ENCODE data around the gene ARL6IP5. TPM values are rescaled to one million over a fixed set of nuclear protein-coding genes. Genes with fewer than 3 reads are reported as not detected.

ARL6IP5 gene
- total and polyA plus RNA-seq, 7 donors = 36.6 to 181 (median 110) TPM

DNA sequence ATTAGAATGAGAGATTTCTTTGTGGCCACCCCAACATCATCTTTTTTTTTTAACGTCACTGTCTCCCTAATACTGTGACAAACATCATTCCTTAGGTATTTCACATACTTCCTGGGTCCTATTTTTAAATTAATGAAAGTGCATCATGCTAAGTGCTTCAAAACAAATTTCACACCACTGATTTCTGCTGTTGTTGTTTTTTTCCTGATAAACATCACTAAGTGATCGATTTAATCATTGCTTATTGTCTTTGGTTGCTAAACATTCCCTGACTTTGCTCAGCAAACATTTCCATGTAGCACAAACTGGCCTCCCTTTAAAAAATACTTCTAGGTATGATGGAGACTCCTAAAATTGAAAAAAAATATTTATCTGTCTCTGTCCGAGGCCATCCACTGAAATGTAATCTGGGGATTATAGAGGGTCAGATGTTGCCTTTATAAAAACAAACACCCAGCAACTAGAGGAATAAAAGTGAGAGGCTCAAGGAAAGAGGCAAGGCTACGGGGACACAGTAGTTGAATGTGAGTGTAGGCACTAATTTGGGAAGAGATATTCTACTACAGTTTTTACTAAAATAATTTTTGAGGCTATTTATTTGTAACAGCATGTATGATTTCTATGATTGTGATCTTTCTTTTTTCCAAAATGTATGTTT is 58.2 kb downstream of the ARL6IP5 start:
- H3K4me3 ChIP-seq = no peak overlapping the region
- 76 to 78% methylated on average over 4 of the region's 4 CpGs for WGBS, 2 donors
- TF ChIP-seq, protein P1, sequence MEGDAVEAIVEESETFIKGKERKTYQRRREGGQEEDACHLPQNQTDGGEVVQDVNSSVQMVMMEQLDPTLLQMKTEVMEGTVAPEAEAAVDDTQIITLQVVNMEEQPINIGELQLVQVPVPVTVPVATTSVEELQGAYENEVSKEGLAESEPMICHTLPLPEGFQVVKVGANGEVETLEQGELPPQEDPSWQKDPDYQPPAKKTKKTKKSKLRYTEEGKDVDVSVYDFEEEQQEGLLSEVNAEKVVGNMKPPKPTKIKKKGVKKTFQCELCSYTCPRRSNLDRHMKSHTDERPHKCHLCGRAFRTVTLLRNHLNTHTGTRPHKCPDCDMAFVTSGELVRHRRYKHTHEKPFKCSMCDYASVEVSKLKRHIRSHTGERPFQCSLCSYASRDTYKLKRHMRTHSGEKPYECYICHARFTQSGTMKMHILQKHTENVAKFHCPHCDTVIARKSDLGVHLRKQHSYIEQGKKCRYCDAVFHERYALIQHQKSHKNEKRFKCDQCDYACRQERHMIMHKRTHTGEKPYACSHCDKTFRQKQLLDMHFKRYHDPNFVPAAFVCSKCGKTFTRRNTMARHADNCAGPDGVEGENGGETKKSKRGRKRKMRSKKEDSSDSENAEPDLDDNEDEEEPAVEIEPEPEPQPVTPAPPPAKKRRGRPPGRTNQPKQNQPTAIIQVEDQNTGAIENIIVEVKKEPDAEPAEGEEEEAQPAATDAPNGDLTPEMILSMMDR (IDR thresholded peaks at IDR 0.05) = no peak
- TF ChIP-seq POLR2AphosphoS5 (IDR thresholded peaks at IDR 0.05) (no peak), EP300 (IDR thresholded peaks at IDR 0.05) (no peak), POLR2A (IDR thresholded peaks at IDR 0.05) (no peak)

DNA sequence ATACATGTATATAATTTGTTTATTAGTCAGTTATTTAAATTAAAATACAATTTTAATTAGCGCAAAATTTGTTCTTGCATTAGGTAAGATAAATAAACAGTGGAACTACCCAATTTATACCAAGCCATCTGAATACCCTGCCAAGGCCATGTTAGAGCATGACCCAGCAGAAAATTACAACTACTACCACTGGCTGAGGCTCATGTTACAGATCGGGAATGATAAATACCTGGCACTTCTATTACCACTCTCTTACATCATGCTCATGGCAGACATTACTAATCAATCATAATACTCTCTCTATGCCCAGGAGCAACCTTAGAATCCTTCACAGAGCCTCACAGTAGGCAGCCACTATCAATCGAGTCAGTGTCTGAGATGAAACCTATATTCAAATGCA is 58.9 kb downstream of the ARL6IP5 start:
- H3K36me3 ChIP-seq = no peaks in the 10 kb centered on the region
- DNase-seq = no peak
- H3K4me3 ChIP-seq = no peak overlapping the region
- TF ChIP-seq POLR2A (IDR thresholded peaks at IDR 0.05) = no peak
- no peak for TF ChIP-seq POLR2AphosphoS5 (IDR thresholded peaks at IDR 0.05)
- TF ChIP-seq, protein P1 (IDR thresholded peaks at IDR 0.05) = no peak
- TF ChIP-seq EP300 (IDR thresholded peaks at IDR 0.05) = no peak
- no peaks in the 10 kb centered on the region for H3K27me3 ChIP-seq
- no peaks in the 10 kb centered on the region for H3K9me3 ChIP-seq
- intact Hi-C loops (cut with DNase I) = no loop called here
- no peak overlapping the region for H3K27ac ChIP-seq
- H3K4me1 ChIP-seq = no peaks in the 10 kb centered on the region
- WGBS, 2 donors = 85 to 96% methylated on average over 3 of the region's 3 CpGs

More for the DNA sequence above, 58.2 kb downstream of the ARL6IP5 start:
- intact Hi-C loops (cut with DNase I) = no loop called here
- no peak for DNase-seq
- no peaks in the 10 kb centered on the region for H3K27me3 ChIP-seq
- no peaks in the 10 kb centered on the region for H3K9me3 ChIP-seq
- H3K4me1 ChIP-seq = no peaks in the 10 kb centered on the region
- no peaks in the 10 kb centered on the region for H3K36me3 ChIP-seq
- H3K27ac ChIP-seq = no peak overlapping the region

GRCh38 chr3:69144631-69145245 is 60.0 kb downstream of the ARL6IP5 start:
- WGBS, 2 donors = 68 to 85% methylated on average over 3 of the region's 3 CpGs
- intact Hi-C loops (cut with DNase I) = no loop called here
- TF ChIP-seq POLR2AphosphoS5 (IDR thresholded peaks at IDR 0.05) (no peak), POLR2A (IDR thresholded peaks at IDR 0.05) (no peak), EP300 (IDR thresholded peaks at IDR 0.05) (no peak)
- TF ChIP-seq, protein P1 (IDR thresholded peaks at IDR 0.05) = no peak
- Histone ChIP-seq H3K4me3 (no peak overlapping the region), H3K9me3 (no peaks in the 10 kb centered on the region), H3K4me1 (no peaks in the 10 kb centered on the region), H3K27me3 (no peaks in the 10 kb centered on the region), H3K27ac (no peak overlapping the region), H3K36me3 (no peaks in the 10 kb centered on the region)
- DNase-seq = no peak

GRCh38 chr3:69145688-69146087 is 61.0 kb downstream of the ARL6IP5 start:
- no peaks in the 10 kb centered on the region for H3K27me3 ChIP-seq
- no peaks in the 10 kb centered on the region for H3K36me3 ChIP-seq
- TF ChIP-seq POLR2A (IDR thresholded peaks at IDR 0.05) = no peak
- TF ChIP-seq EP300 (IDR thresholded peaks at IDR 0.05) = no peak
- no peak for TF ChIP-seq POLR2AphosphoS5 (IDR thresholded peaks at IDR 0.05)
- intact Hi-C loops (cut with DNase I) = no loop called here
- H3K4me1 ChIP-seq = no peaks in the 10 kb centered on the region
- no peak overlapping the region for H3K4me3 ChIP-seq
- H3K27ac ChIP-seq = no peak overlapping the region
- no peak for DNase-seq
- no peaks in the 10 kb centered on the region for H3K9me3 ChIP-seq

DNA sequence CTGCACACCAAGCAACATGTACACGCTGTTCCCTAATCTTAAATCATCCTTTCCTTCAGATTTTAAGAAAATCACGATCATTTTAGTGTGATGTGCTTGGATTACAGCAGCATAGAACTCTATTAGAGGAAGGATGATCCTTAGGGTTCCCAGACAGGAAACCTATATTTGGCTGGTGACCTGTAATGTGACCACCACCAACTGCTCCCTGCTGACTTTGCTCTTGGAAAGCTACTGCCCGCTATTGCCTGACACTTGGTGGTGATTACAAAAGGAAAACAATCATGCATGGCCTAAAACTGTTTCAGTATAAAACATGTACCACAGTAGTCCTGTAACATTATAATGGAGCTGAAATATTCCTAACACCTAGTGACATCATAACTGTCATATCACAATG is 64.8 kb downstream of the ARL6IP5 start:
- H3K4me1 ChIP-seq = no peaks in the 10 kb centered on the region
- H3K4me3 ChIP-seq = no peak overlapping the region
- TF ChIP-seq POLR2AphosphoS5 (IDR thresholded peaks at IDR 0.05) (no peak), POLR2A (IDR thresholded peaks at IDR 0.05) (no peak), EP300 (IDR thresholded peaks at IDR 0.05) (no peak)
- TF ChIP-seq, protein P1 (IDR thresholded peaks at IDR 0.05) = no peak
- no peak for DNase-seq
- intact Hi-C loops (cut with DNase I) = no loop called here
- H3K27ac ChIP-seq = no peak overlapping the region
- H3K36me3 ChIP-seq = no peaks in the 10 kb centered on the region
- H3K27me3 ChIP-seq = no peaks in the 10 kb centered on the region
- 89 to 95% methylated on average over 3 of the region's 3 CpGs for WGBS, 2 donors
- H3K9me3 ChIP-seq = no peaks in the 10 kb centered on the region

Small RNA genes lying within 50 kb of the gene (small RNA-seq; reads per million reads assigned to genes)
- gene MIR3136 = 0 reads per million in 3 donors

Other genes starting within 250 kb of the ARL6IP5 start
- gene TAFA4, start 152.4 kb upstream of the ARL6IP5 start, total RNA-seq = under 1 TPM in 3 of 4 donors, not detected in 1; 0.16 to 0.55 (median 0.36) TPM
- under 1 TPM in 1 of 3 donors, not detected in 2; 0.03 TPM for gene TAFA4, start 152.4 kb upstream of the ARL6IP5 start, polyA plus RNA-seq
- gene EOGT, start 71.3 kb upstream of the ARL6IP5 start, total RNA-seq = 100 to 1,000 TPM in 1 of 4 donors, 10 to 100 TPM in 3; 42.1 to 103 (median 71.5) TPM
- gene EOGT, start 71.3 kb upstream of the ARL6IP5 start, polyA plus RNA-seq = 1 to 10 TPM; 4.6 to 7.6 (median 5.4) TPM
- 10 to 100 TPM; 26.9 to 32.8 (median 30.9) TPM for gene TMF1, start 32.6 kb upstream of the ARL6IP5 start, total RNA-seq
- 10 to 100 TPM in 2 of 3 donors, 1 to 10 TPM in 1; 9.9 to 12.4 (median 11.4) TPM for gene TMF1, start 32.6 kb upstream of the ARL6IP5 start, polyA plus RNA-seq
- gene UBA3, start 4.6 kb upstream of the ARL6IP5 start, total RNA-seq = 10 to 100 TPM; 53.6 to 84.9 (median 61.6) TPM
- 10 to 100 TPM; 36.6 to 54.6 (median 38.1) TPM for gene UBA3, start 4.6 kb upstream of the ARL6IP5 start, polyA plus RNA-seq
- not detected for gene LMOD3, start 37.7 kb downstream of the ARL6IP5 start, total RNA-seq
- gene LMOD3, start 37.7 kb downstream of the ARL6IP5 start, polyA plus RNA-seq = under 1 TPM in 2 of 3 donors, not detected in 1; 0.01 to 0.23 TPM